Right lobe of liver (tissue), 6 donors: ENCODE results near the gene STYK1. TPM values are rescaled to one million over a fixed set of nuclear protein-coding genes. Genes with fewer than 3 reads are reported as not detected.
A peak's percentile ranks its signal among the peaks of the same experiment; 100 is the strongest.

Source experiments
- ATAC-seq, 4 donors: fragments of 200-7000 bp; cut with Tn5 transposase; one replicate each; pipeline ENCODE4 v1.9.1; 2020; ENCODE audit warnings: mild to moderate bottlenecking in 4 of 4, moderate library complexity in 4 of 4
- DNase-seq, 3 donors: peaks; one replicate each; pipeline ENCODE4 v3.0.0-alpha.2; 2020
- H3K27ac ChIP-seq, 3 donors: fragments of 200-600 bp; one replicate each; pipeline ENCODE4 v1.8.0; 2022
- H3K27me3 ChIP-seq, 2 donors: fragments of 200-600 bp; one replicate each; pipeline ENCODE4 v1.8.0; 2022
- H3K36me3 ChIP-seq, 4 donors: fragments of 200-600 bp; sonication (generic) in 1 of 4; one replicate each; pipeline versions ENCODE4 v1.5.1 to v1.8.0; 2017 to 2022; ENCODE audit warnings: control low read depth in 1 of 4
- H3K4me1 ChIP-seq, 4 donors: fragments of 200-600 bp; sonication (generic) in 1 of 4; one replicate each; pipeline versions ENCODE4 v1.5.1 to v1.8.0; 2017 to 2022; ENCODE audit warnings: control low read depth in 1 of 4
- H3K4me3 ChIP-seq, 3 donors: fragments of 200-600 bp; one replicate each; pipeline ENCODE4 v1.8.0; 2022
- H3K9me3 ChIP-seq, 4 donors: fragments of 200-600 bp; sonication (generic) in 1 of 4; one replicate each; pipeline versions ENCODE4 v1.5.1 to v1.8.0; 2017 to 2022; ENCODE audit warnings: control low read depth in 1 of 4
- POLR2A ChIP-seq: fragments of 450-650 bp; IDR thresholded peaks from one replicate; pipeline ENCODE4 v1.6.1; 2017; ENCODE audit warnings: antibody characterized with exemption, mild to moderate bottlenecking
- WGBS: methylation state at CpG from one replicate; pipeline ENCODE4 v1.1.6; 2018; ENCODE audit warnings: low coverage, low lambda C conversion rate; ENCODE audit not compliant: insufficient coverage; ENCODE audit errors: missing lambda C conversion rate; 5-methylcytosine and 5-hydroxymethylcytosine counted together
- intact Hi-C, 2 donors: fragments of 100-400 bp; cut with DNase I; formaldehyde crosslinking; loops; one replicate each; pipeline versions ENCODE4 v1.11.2 to v1.14.1; 2022
- total RNA-seq, 6 experiments: library from RNA; depleted of rRNA in 2 of 6; stranded (reverse); fragments of >200 nt in 2 of 6; fragmentation: NEBNext Ultra II Directional in 3 of 6; extraction: Animal tissue kit (Norgen Biotek cat#: 25700) in 3 of 6; gene quantifications; one replicate each; pipeline versions ENCODE4 v1.1.0 to v1.2.4, GENCODE V29; 2016 to 2023
- TF ChIP-seq, protein P1 (sequence below), 4 donors: fragments of 200-600 bp in 3 of 4; fragments of 450-650 bp in 1 of 4; IDR thresholded peaks; one replicate each; pipeline versions ENCODE4 v1.5.1 to v1.8.0; 2016 to 2022; ENCODE audit warnings: antibody characterized with exemption in 4 of 4, mild to moderate bottlenecking in 2 of 4
- donor health status: DM: no; HTN: yes; CAD: no.
- donor health status: DM: no; HTN: no; CAD: no.
- donor health status: DM: no; HTN: no; CAD: no.
- donor health status: DM: no; HTN: yes; CAD: no.
- donor health status: DM: no; HTN: yes; CAD: no.

Gene STYK1
- total RNA-seq, 6 experiments from 2014 or later, result not detected

- H3K9me3 ChIP-seq, result no peaks in the 10 kb centered on the region
- H3K27ac ChIP-seq, result no peak overlapping the region
- ATAC-seq (no peak), DNase-seq (no peak)
- TF ChIP-seq POLR2A, result no peak
- TF ChIP-seq, protein P1, sequence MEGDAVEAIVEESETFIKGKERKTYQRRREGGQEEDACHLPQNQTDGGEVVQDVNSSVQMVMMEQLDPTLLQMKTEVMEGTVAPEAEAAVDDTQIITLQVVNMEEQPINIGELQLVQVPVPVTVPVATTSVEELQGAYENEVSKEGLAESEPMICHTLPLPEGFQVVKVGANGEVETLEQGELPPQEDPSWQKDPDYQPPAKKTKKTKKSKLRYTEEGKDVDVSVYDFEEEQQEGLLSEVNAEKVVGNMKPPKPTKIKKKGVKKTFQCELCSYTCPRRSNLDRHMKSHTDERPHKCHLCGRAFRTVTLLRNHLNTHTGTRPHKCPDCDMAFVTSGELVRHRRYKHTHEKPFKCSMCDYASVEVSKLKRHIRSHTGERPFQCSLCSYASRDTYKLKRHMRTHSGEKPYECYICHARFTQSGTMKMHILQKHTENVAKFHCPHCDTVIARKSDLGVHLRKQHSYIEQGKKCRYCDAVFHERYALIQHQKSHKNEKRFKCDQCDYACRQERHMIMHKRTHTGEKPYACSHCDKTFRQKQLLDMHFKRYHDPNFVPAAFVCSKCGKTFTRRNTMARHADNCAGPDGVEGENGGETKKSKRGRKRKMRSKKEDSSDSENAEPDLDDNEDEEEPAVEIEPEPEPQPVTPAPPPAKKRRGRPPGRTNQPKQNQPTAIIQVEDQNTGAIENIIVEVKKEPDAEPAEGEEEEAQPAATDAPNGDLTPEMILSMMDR (IDR thresholded peaks at IDR 0.05), result no peak
- H3K4me3 ChIP-seq, result no peak overlapping the region
- 29% methylated on average over 1 of the region's 1 CpG for WGBS
- no peaks in the 10 kb centered on the region for H3K4me1 ChIP-seq
- H3K27me3 ChIP-seq, result no peaks in the 10 kb centered on the region
- H3K36me3 ChIP-seq, result no peaks in the 10 kb centered on the region
- intact Hi-C loops, result no loop called here
These were observed 6.3 kb downstream of the STYK1 start for GRCh38 chr12:10667581-10667980.

DNA sequence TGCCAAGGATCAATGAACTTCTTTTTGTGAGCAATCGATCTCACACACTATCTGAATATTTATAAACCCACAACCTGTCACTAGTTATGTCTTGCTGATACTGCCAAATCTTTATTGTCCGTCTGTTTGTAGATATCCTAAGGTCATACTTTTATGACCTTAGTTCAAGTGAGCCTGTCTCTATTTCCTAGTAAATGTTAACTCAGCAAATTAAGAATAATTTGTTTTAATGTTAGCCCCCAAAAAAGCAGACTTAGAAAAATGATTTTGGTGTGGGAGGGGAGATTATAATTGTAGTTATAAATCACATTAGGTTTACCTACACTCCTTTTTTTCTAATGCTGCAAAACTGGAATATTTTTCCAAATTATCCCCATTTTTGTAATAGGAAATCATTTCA lies 9.4 kb downstream of the STYK1 start:
- Histone ChIP-seq H3K36me3 (no peaks in the 10 kb centered on the region), H3K9me3 (no peaks in the 10 kb centered on the region), H3K27me3 (peaks cover 0 to 3% of the 10 kb centered on the region in 2 donors), H3K27ac (no peak overlapping the region), H3K4me3 (no peak overlapping the region), H3K4me1 (no peaks in the 10 kb centered on the region)
- WGBS, result 50% methylated on average over 2 of the region's 2 CpGs
- ATAC-seq (no peak), DNase-seq (no peak)
- intact Hi-C loops, result no loop called here
- no peak for TF ChIP-seq POLR2A
- TF ChIP-seq, protein P1 (IDR thresholded peaks at IDR 0.05), result no peak

DNA sequence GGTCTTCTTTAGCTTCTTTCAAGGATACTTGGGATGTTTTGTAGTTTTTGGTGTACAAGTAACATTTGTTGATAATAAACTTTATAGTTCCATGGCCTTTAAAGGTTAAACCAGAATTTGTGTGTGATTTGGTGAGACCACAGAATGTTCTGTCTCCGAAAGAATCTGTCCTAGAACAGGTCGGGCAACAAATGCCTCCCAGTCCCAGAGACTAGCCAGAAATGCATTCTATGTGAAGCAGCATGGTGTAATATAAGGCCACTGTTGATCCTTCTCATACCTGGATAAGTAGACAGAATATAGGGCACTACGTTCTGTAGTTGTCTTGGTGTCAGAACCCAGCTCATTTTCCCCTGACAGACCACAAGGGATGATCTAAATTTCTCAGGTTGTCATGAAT lies 10.0 kb downstream of the STYK1 start:
- Histone ChIP-seq H3K4me3 (no peak overlapping the region), H3K9me3 (no peaks in the 10 kb centered on the region), H3K27me3 (peaks cover 0 to 3% of the 10 kb centered on the region in 2 donors), H3K4me1 (no peaks in the 10 kb centered on the region), H3K36me3 (no peaks in the 10 kb centered on the region), H3K27ac (no peak overlapping the region)
- DNase-seq (no peak), ATAC-seq (no peak)
- TF ChIP-seq, protein P1 (IDR thresholded peaks at IDR 0.05), result no peak
- no peak for TF ChIP-seq POLR2A
- intact Hi-C loops, result no loop called here
- WGBS, result 42% methylated on average over 3 of the region's 3 CpGs

GRCh38 chr12:10661338-10661737 lies 12.5 kb downstream of the STYK1 start:
- peak in 3 of 4 donors; percentile 29 to 72 (median 36) for ATAC-seq
- Histone ChIP-seq H3K9me3 (no peaks in the 10 kb centered on the region), H3K27me3 (peaks cover 0 to 3% of the 10 kb centered on the region in 2 donors), H3K4me3 (no peak overlapping the region), H3K36me3 (no peaks in the 10 kb centered on the region), H3K4me1 (no peaks in the 10 kb centered on the region), H3K27ac (no peak overlapping the region)
- no peak for DNase-seq
- no peak for TF ChIP-seq POLR2A
- TF ChIP-seq, protein P1 (IDR thresholded peaks at IDR 0.05), result no peak
- intact Hi-C loops, result no loop called here
- WGBS, result 37% methylated on average over 3 of the region's 3 CpGs

- no peak for TF ChIP-seq POLR2A
- TF ChIP-seq, protein P1 (IDR thresholded peaks at IDR 0.05), result no peak
- Histone ChIP-seq H3K9me3 (no peaks in the 10 kb centered on the region), H3K36me3 (no peaks in the 10 kb centered on the region), H3K27ac (no peak overlapping the region), H3K4me1 (no peaks in the 10 kb centered on the region), H3K27me3 (no peaks in the 10 kb centered on the region), H3K4me3 (no peak overlapping the region)
- ATAC-seq, result no peak
- no peak for DNase-seq
- intact Hi-C loops, result no loop called here
These were observed 19.8 kb downstream of the STYK1 start for GRCh38 chr12:10654003-10654402.
